SU-DHL-6 (cell line): ENCODE measurements around the gene ARHGAP35.

Experiments
- EZH2phosphoT487 ChIP-seq: fragments of 200-600 bp; sonication (generic), shearing (Covaris generic); conservative IDR thresholded peaks from 2 replicates; pipeline ENCODE4 v1.6.1; 2018; ENCODE audit warnings: mild to moderate bottlenecking, antibody characterized with exemption, low read length, moderate library complexity, mixed read lengths
- TF ChIP-seq, protein P1 (sequence below): fragments of 200-600 bp; sonication (generic); IDR thresholded peaks from one replicate; pipeline ENCODE4 v1.5.1; 2017; ENCODE audit warnings: antibody characterized with exemption, mild to moderate bottlenecking, low read length, moderate library complexity; ENCODE audit not compliant: insufficient read depth, poor library complexity, severe bottlenecking

DNA sequence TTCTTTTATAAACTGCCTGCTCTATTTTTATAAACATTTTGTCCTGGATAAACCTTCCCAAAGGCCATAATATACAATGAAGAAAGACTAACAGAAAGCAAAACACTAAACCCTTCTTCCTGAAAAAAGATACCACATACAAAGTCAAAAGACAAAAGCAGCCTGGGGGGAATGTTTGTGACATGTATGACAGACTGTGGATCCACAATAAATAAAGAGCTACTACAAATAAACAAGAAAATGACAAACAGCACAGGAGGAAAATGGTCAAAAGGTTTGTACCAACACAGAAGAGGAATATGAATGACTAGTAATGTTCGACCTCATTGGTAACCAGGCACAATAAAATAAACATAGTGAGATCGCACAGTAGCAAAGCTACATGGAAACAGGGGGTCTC is 29.9 kb upstream of the ARHGAP35 start:
- TF ChIP-seq, protein P1, sequence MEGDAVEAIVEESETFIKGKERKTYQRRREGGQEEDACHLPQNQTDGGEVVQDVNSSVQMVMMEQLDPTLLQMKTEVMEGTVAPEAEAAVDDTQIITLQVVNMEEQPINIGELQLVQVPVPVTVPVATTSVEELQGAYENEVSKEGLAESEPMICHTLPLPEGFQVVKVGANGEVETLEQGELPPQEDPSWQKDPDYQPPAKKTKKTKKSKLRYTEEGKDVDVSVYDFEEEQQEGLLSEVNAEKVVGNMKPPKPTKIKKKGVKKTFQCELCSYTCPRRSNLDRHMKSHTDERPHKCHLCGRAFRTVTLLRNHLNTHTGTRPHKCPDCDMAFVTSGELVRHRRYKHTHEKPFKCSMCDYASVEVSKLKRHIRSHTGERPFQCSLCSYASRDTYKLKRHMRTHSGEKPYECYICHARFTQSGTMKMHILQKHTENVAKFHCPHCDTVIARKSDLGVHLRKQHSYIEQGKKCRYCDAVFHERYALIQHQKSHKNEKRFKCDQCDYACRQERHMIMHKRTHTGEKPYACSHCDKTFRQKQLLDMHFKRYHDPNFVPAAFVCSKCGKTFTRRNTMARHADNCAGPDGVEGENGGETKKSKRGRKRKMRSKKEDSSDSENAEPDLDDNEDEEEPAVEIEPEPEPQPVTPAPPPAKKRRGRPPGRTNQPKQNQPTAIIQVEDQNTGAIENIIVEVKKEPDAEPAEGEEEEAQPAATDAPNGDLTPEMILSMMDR: no peak
- no peak for TF ChIP-seq EZH2phosphoT487
